Endodermal cell (in vitro differentiated cells): ENCODE data around the gene GRIK5. TPM values are rescaled to one million over a fixed set of nuclear protein-coding genes. Genes with fewer than 3 reads are reported as not detected.

Source experiments
- DNase-seq: peaks from one replicate; pipeline ENCODE4 v3.0.0-alpha.2; 2017
- H3K27ac ChIP-seq: 2 replicates; pipeline ENCODE4 v1.5.1; 2013; ENCODE audit warnings: mild to moderate bottlenecking, low read depth, low read length, moderate library complexity
- H3K27me3 ChIP-seq: 2 replicates; pipeline ENCODE4 v1.6.1; 2013; ENCODE audit warnings: mild to moderate bottlenecking, low read length, moderate library complexity; ENCODE audit not compliant: insufficient read depth, control insufficient read depth, poor library complexity, severe bottlenecking
- H3K36me3 ChIP-seq: 2 replicates; pipeline ENCODE4 v1.7.0; 2013; ENCODE audit warnings: mild to moderate bottlenecking, low read length, moderate library complexity; ENCODE audit not compliant: control insufficient read depth, insufficient read depth
- H3K4me1 ChIP-seq: one replicate; pipeline ENCODE4 v1.7.0; 2013; ENCODE audit warnings: low read length; ENCODE audit not compliant: control insufficient read depth, insufficient read depth
- H3K4me3 ChIP-seq: 2 replicates; pipeline ENCODE4 v1.5.1; 2013; ENCODE audit warnings: mild to moderate bottlenecking, low read length, moderate library complexity
- H3K9ac ChIP-seq: 2 replicates; pipeline ENCODE4 v1.6.1; 2013; ENCODE audit warnings: mild to moderate bottlenecking, low read length, moderate library complexity; ENCODE audit not compliant: poor library complexity, severe bottlenecking; ENCODE audit errors: extremely low read depth
- H3K9me3 ChIP-seq: 2 replicates; pipeline ENCODE4 v1.6.1; 2013; ENCODE audit warnings: mild to moderate bottlenecking, low read length, moderate library complexity; ENCODE audit not compliant: control insufficient read depth
- H3K27ac Mint-ChIP-seq: 2 replicates; pipeline ENCODE4 v1.8.0; 2020; ENCODE audit warnings: mixed read lengths
- H3K27me3 Mint-ChIP-seq: 2 replicates; pipeline ENCODE4 v1.8.0; 2021; ENCODE audit warnings: mild to moderate bottlenecking, mixed read lengths; ENCODE audit not compliant: insufficient read depth
- H3K36me3 Mint-ChIP-seq: 2 replicates; pipeline ENCODE4 v1.8.0; 2020; ENCODE audit warnings: low read depth, mixed read lengths
- H3K4me1 Mint-ChIP-seq: 2 replicates; pipeline ENCODE4 v1.8.0; 2020; ENCODE audit warnings: mixed read lengths
- H3K4me3 Mint-ChIP-seq: 2 replicates; pipeline ENCODE4 v1.8.0; 2020; ENCODE audit warnings: mild to moderate bottlenecking, moderate library complexity, mixed read lengths
- H3K9me3 Mint-ChIP-seq: 2 replicates; pipeline ENCODE4 v1.8.0; 2020; ENCODE audit warnings: mild to moderate bottlenecking, mixed read lengths
- CTCF ChIP-seq: fragments of 200-600 bp; sonication (generic); conservative IDR thresholded peaks from 2 replicates; pipeline ENCODE4 v1.5.0; 2021; ENCODE audit warnings: antibody characterized with exemption, mild to moderate bottlenecking
- WGBS, 2 experiments: methylation state at CpG; one replicate each; pipeline versions ENCODE4 v1.1.5 to v1.1.7; 2013; ENCODE audit warnings: missing lambda C conversion rate in 2 of 2, mixed read lengths in 1 of 2; ENCODE audit not compliant: insufficient coverage in 1 of 2, insufficient read length in 1 of 2; 5-methylcytosine and 5-hydroxymethylcytosine counted together
- total RNA-seq, 2 donors: library from RNA; stranded (reverse); fragmentation: NEBNext Ultra II Directional in 1 of 2; extraction: Animal tissue kit (Norgen Biotek cat#: 25700) in 1 of 2; gene quantifications; 2 replicates in 1 of 2; 3 replicates in 1 of 2; pipeline ENCODE4 v1.2.1, GENCODE V29; 2021

Gene GRIK5
- total RNA-seq, 2 donors from 2014 or later = 21.6 to 38.7 TPM

- Mint-ChIP-seq H3K9me3 (no peaks in the 10 kb centered on the region), H3K36me3 (peaks cover 20% of the 10 kb centered on the region), H3K4me3 (no peak overlapping the region), H3K4me1 (peaks cover 3% of the 10 kb centered on the region), H3K27me3 (no peaks in the 10 kb centered on the region), H3K27ac (no peak overlapping the region)
- H3K9me3 ChIP-seq = no peaks in the 10 kb centered on the region
- no peaks in the 10 kb centered on the region for H3K4me1 ChIP-seq
- TF ChIP-seq CTCF = no peak
- H3K4me3 ChIP-seq = no peak overlapping the region
- no peaks in the 10 kb centered on the region for H3K27me3 ChIP-seq
- H3K9ac ChIP-seq = no peak overlapping the region
- WGBS, 2 experiments = 95 to 100% methylated on average over 2 to 9 of the region's 9 CpGs
- H3K36me3 ChIP-seq = no peaks in the 10 kb centered on the region
- no peak for DNase-seq
- H3K27ac ChIP-seq = no peak overlapping the region
Measured at GRCh38 chr19:42065511-42065910, 4.5 kb downstream of the GRIK5 start.

- H3K27ac ChIP-seq = no peak overlapping the region
- H3K4me3 Mint-ChIP-seq = no peak overlapping the region
- no peaks in the 10 kb centered on the region for H3K27me3 ChIP-seq
- H3K9me3 Mint-ChIP-seq = no peaks in the 10 kb centered on the region
- no peaks in the 10 kb centered on the region for H3K9me3 ChIP-seq
- no peaks in the 10 kb centered on the region for H3K4me1 Mint-ChIP-seq
- no peaks in the 10 kb centered on the region for H3K4me1 ChIP-seq
- TF ChIP-seq CTCF = no peak
- H3K27me3 Mint-ChIP-seq = no peaks in the 10 kb centered on the region
- no peak overlapping the region for H3K4me3 ChIP-seq
- WGBS, 2 experiments = 90 to 93% methylated on average over 4 to 13 of the region's 13 CpGs
- H3K36me3 ChIP-seq = no peaks in the 10 kb centered on the region
- no peak overlapping the region for H3K9ac ChIP-seq
- H3K36me3 Mint-ChIP-seq = peaks cover 20% of the 10 kb centered on the region
- H3K27ac Mint-ChIP-seq = no peak overlapping the region
- no peak for DNase-seq
Measured at GRCh38 chr19:42065051-42065450, 5.0 kb downstream of the GRIK5 start.

GRCh38 chr19:42064432-42064831, 5.6 kb downstream of the GRIK5 start:
- H3K27me3 ChIP-seq = no peaks in the 10 kb centered on the region
- Mint-ChIP-seq H3K36me3 (peaks cover 24% of the 10 kb centered on the region), H3K9me3 (no peaks in the 10 kb centered on the region), H3K4me1 (no peaks in the 10 kb centered on the region), H3K27me3 (no peaks in the 10 kb centered on the region), H3K27ac (no peak overlapping the region), H3K4me3 (no peak overlapping the region)
- H3K9me3 ChIP-seq = no peaks in the 10 kb centered on the region
- H3K27ac ChIP-seq = no peak overlapping the region
- no peaks in the 10 kb centered on the region for H3K36me3 ChIP-seq
- H3K9ac ChIP-seq = no peak overlapping the region
- TF ChIP-seq CTCF = no peak
- WGBS, 2 experiments = 94 to 95% methylated on average over 4 to 6 of the region's 6 CpGs
- DNase-seq = no peak
- no peak overlapping the region for H3K4me3 ChIP-seq
- no peaks in the 10 kb centered on the region for H3K4me1 ChIP-seq
